Body of pancreas (tissue), 4 donors: Measurements from ENCODE around the gene CYTH3.

Source experiments
- CTCF ChIP-seq, 7 experiments: fragments of 450-650 bp in 4 of 7; fragments of 200-600 bp in 3 of 7; sonication (generic) in 3 of 7; IDR thresholded peaks; one replicate each; pipeline ENCODE4 v1.5.1; 2016 to 2019; ENCODE audit warnings: antibody characterized with exemption in 7 of 7
- POLR2A ChIP-seq, 3 donors: fragments of 450-650 bp; IDR thresholded peaks; one replicate each; pipeline ENCODE4 v1.6.1; 2016; ENCODE audit warnings: antibody characterized with exemption in 3 of 3, mild to moderate bottlenecking in 2 of 3

GRCh38 chr7:6188389-6188788 is 84.0 kb downstream of the CYTH3 start:
- no peak for TF ChIP-seq CTCF (IDR thresholded peaks at IDR 0.05)
- TF ChIP-seq POLR2A (IDR thresholded peaks at IDR 0.05) = no peak
